Activated T-cell treated with anti-CD3 and anti-CD28 coated beads for 4 hours (primary cell): ENCODE data around the gene FHIT.

Experiments used
- DNase-seq: peaks from one replicate; pipeline ENCODE4 v3.0.0-alpha.2; 2020

Gene FHIT

DNA sequence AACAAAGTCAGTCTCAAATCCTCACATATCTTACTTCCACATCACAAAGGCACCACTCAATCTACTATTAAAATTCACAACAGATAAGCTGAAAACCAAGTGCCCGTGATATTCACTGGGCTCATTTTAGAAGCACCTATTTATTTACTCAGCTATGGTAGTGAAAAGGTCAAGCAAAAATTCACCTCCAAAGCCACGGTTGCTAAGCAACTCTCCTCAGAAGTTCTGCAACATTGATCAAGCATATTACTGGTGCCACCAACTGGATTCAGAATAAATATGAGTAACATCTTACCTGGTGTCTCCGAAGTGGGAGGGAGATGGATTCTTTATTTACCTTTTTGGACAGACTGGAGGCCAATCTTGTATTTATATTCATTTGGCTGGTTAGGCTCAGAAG lies 714.8 kb downstream of the FHIT start:
- no peak for DNase-seq

DNA sequence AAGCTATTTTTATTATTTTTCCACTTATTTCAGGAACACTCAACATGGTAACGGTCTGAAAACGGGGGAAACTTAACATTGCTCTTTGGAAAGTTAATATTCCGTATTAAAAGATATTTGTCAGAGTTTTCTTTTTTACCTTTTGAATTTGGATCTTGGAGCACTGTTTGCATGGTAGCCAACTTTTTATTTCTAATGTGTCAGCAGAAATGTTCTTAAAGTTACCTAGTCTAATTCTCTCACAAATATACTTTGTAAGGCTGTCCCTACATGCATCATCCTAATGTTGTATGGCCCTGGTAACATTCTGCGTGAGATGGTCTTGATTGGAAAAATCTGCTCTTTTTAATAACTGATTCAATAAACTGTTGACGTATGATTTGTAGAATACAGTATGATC lies 719.5 kb downstream of the FHIT start:
- no peak for DNase-seq

DNA sequence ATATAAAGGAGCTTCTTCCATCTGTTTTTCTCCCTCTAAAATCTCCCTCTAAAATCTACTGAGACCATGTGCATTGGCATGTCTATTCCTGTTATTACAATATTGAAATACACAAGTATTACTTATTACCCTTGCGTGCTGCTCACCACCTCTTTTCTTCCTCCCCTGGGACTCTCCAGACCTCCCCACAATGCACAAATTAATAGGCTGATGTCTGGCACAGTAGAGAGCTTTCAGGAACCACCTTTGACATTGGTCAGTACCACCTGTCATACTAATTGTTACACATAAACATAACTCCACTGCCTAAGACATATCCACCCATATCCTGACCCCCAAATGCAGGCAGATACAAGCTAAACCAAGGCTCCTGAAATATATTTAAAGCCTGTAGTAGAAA lies 722.6 kb downstream of the FHIT start:
- no peak for DNase-seq

DNA sequence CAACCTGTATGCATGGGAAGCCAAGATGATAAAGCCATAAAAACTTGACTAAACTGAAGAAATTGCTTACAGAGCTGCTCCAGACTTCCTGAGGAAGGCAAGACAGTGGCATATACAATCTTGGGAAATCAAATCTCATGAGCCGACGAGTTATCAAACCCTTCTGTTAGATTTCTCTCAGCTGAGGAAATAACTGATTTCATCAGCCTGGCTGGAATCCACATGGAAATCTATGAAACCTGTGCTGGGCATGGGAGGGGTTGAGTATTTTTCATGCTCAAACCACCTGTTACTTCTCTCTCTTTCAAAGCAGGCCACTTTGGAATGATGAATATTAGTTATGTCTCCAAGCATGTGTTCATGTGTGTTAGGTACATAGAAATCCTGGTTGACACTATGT lies 727.7 kb downstream of the FHIT start:
- no peak for DNase-seq

DNA sequence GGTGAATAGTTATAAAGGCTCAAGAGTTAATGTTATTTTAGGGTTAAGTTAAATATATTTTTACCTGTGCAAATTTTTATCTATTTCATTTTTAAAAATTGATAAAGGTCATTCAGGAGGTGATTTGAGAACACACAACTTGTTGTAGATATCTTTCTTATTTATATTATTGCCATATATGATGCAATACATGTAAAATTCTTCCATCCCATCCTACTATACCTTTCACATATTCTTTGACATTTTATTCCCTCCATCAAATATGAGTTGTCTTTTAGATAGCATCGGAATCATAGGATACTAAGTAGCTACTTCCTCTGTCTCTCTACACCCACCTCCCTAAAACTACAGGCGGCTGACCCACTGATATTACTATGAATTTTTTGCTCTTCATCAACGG lies 734.1 kb downstream of the FHIT start:
- DNase-seq: no peak

DNA sequence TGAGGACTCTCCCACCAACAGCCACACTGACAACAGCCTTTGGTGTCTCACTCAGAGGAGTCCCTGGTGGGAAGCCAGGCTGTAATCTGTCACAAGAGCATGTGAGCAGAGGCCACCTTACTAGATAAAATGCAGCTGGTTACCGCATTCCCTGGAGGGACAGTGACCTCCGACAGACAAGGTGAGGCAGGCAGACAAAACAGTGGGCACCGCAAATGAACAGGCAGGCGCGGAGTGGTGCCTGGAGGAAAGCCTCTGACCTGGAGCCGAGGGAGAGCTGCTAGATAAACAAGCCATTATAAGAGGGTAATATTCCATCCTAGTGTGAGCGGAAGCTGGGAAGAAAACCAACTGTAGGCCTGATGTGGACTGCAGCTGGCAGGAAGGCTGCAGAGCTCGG lies 736.4 kb downstream of the FHIT start:
- DNase-seq: no peak

DNA sequence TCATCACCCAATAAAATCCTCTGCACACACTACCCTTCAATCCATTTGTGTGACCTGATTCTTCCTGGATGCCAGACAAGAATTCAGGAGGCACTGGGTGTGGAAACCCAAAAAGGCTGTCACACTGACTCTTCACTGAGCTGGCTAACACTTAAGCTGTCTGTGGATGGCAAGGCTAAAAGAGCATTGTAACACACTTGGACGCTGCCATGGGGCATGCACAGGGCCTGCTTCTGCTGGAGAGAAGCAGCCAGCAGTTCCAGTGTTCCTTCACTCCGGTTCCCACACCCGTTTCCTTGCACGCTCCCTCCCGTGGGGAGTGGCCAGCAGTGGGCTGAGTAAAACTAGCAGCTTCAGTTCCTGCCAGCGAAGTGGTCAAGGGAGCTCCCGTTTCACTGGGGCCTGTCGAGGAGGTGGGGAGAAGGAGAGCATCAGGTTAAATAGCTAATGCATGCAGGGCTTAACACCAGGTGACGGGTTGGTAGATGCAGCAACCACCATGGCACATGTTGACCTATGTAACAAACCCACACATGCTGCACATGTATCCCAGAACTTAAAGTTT lies 737.1 kb downstream of the FHIT start:
- no peak for DNase-seq

DNA sequence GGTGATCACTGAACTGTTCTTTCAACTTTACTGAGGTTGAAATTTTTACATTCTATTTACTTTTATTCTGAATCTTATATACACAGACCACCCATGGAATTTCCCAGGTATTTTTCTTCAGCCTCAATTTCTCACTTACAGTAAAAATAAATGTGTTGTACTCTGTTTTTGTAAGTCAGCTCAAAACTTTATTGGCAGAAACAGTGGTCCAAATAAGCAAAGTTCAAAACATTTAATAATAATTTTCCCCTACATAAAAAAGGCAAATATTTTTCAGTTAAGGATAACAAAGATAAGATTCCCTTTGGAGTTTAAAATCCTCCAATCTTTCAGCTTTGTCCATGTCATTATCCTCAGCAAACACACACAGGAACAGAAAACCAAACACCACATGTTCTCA lies 738.0 kb downstream of the FHIT start:
- DNase-seq: no peak

DNA sequence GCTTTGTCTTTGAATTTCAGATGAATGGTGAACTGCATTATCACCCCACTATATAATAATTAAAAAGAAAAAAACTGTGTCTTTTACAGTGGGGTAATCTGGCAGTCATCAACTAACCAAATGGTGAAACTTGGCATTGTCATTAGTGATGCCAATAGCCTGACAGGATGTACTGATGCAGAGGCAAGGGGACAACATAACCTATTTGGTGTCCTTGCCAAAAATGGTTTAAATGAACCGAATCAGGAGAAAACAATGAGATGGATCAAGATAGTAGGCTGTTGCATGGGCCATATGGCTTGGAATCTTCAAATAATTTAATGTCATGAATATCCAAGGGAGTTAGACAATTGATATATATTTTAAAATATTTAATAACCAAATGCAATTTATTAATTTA lies 738.7 kb downstream of the FHIT start:
- DNase-seq: no peak

DNA sequence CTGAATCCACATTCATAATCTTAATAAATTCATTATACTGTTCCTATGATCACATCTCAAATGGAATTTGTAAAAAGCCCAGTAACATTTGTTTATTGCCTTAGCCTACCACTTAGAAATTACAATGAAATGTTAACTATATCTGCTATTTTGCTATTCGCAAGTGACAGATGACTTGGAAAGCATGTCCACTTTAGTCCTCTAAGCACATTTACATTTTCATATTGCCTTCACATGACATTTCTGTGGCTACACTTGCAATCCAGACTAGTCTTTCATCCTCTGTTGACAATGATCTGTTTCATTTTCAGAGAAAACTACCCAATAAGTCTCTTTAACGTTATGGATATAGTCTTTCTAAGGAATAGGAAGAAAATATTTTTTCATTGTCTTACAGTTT lies 741.8 kb downstream of the FHIT start:
- no peak for DNase-seq

DNA sequence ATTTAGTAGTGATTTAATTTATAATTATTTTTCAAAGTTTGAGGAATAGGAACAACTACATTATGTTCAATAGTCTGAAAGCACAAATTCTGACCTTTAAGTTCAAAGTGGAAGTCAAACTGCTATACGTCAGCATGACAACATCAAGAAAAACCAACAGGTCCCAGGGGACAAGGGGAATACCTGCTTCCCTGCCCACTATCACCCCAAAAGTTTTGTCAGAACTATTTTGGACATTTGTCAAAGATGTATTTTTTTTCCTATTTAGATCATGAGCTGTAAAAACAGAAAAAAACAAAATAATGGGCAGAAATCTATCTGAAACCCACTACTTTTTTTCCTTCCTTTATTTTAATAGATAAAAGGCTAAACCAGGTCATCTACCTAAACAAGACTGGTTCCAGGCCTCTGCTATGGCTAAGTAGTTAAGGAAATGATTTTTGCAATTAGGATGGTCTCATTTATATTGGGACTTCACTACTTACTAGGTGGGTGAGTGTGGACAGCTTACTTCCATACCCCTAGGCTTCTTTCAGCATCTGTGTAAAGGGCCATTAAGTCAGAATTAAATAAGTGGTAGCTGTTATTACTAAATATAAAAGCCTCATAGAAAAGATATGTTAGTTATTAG lies 746.3 kb downstream of the FHIT start:
- no peak for DNase-seq

DNA sequence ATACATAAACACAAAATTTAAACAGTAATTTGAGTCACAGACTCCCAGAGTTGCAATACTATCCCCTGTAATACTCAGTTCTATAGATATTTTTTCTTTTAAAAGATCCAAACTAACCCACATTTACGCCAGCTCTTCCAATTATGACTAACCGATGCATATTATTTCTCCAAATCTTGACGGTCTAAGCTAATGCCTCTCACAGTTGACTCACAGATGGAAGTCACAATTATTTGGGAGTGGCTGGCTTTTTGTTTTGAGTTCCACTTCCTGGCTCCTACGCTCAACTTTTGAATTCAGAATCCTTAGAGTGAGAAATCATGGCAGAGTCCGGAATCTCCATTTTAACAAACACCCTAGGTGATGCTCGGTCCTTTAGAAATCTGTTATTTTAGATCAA lies 749.9 kb downstream of the FHIT start:
- DNase-seq: no peak

DNA sequence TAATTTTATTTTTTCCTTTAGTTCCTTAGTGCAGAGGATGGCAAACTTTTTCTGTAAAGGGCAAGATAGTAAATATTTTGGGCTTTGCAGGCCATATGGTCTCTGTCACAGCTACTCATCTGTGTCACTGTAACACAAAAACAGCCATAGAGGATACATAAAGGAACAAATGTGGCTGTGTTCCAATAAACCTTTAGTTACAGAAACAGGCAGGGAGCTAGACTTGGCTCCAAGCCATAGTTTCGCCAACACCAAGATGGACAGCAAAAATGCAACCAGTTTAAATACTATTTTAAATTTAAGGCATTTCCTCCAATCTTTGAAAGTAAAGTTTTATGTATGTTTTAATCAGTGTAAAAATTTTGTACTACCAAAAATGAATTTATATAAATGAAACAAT lies 753.4 kb downstream of the FHIT start:
- no peak for DNase-seq

DNA sequence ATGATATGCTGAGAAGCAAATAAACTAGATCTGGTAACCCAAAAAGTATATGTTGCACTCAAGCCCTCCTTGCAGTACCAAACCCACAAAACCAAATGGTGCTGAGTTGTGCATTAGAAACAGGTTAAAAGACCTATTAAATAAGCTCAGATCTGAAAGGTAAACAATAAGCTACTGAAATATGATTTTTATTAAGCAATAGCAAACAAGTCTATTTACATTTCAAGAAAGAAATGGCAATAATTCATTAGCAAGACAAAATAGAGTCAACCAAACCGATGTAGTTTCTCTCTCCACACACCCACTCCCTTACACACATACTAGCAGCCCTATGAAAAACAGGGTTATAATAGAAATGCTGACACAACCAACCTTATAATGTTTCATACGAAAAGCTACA lies 760.3 kb downstream of the FHIT start:
- no peak for DNase-seq

DNA sequence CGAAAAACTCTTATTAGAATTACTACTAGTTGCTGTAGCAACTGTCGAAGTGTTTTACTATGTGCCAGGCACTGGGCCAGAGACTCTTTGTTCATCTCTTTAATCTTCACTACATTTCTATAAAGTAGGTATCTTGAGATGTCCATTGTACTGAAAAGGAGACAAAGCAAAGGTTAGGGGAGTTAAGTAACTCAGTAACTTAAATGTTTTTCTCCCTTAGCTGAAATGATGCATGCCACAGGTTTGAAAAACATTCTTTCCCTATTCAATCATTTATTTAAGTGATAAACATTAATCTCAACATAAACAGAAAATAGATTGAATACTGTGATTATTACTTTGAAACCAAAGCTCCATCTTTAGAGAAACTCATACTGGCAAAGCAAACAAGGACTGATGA lies 776.2 kb downstream of the FHIT start:
- no peak for DNase-seq

DNA sequence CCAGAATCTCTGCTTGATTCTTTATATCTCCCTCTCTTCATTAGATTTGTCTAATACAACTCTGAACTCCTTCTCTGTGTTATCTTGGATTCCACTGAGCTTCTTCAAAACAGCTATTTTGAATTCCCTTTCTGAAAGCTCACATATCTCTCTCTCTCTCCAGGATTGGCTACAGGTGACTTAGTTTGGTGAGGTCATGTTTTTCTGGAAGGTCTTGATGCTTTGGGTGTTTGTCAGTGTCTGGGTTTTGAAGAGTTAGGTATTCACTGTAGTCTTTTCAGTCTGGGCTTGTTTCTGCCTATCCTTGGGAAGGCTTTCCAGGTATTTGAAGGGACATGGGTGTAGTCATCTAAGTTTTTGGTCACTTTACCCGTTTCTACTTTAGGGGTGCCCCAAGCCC lies 781.8 kb downstream of the FHIT start:
- DNase-seq: no peak

DNA sequence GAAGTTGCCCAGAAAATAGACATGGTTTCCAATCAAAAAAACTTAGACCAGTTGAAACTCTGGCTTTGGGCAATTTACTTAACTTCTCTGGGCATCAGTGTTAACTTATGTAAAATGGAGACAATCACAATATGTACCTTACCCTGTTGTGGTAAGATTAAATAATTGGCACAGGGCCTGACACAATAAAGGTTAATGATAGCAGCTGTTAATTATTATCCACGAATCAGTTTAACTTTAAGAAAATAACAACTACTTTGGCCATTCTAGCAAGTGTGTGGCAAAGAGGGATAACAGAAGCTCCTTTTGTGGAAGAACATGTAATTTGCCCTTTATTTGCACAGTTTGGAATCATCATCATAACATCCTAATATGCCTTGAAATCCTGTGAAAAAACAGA lies 787.6 kb downstream of the FHIT start:
- no peak for DNase-seq

DNA sequence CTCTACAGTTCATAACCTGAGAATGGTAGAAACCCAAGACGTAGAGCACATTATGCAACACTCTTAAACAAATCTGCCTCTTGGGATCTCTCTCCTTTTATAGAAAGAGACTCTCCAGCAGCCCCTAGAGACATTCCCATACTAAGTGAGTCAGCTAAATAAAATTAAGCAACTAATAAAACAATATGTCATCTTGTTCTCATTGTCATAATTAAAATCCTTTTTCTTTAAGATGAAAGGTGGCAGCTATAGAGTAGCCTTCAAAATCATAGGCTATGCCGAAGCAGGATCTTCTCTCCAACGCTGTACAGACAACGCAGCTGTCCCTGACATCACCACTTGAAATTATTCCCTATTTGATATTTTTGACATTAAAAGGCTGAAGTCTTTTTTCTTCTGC lies 790.0 kb downstream of the FHIT start:
- DNase-seq: no peak

DNA sequence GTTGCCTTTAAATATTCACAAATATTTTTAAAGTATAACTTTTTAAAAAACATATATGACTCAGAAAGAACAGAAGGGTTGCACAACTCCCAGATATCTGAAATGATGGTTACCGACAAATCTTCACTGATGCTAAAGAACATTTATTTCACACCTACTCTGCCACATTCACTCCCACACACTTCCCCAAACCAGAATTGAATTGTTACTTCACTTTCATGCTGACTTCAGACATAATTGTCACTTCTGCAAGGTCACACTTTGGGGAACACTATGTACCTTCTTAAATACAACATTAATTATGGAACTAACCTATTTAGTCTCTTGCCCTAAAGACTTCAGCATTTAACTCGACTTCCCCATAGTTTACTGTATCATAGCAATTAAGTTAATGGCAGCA lies 795.1 kb downstream of the FHIT start:
- DNase-seq: no peak

DNA sequence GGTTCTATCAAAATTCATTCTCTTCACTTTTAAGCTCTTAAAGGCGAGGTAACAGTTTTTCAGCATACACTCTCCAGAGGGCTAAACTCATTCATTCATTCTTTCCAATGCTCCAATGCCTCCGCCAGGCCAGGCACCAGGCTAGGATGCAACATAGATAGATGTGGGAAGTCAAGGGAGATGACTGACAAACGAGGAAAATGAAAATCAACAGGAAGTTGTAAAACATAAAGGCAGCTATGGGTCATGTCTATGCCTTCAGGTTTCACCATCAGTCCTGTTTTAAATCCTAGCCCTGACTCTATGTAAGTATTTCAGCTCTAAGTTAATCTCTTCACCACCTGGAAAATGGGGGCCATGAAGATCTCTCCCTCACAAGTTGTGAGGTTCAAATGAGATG lies 797.9 kb downstream of the FHIT start:
- DNase-seq: no peak

DNA sequence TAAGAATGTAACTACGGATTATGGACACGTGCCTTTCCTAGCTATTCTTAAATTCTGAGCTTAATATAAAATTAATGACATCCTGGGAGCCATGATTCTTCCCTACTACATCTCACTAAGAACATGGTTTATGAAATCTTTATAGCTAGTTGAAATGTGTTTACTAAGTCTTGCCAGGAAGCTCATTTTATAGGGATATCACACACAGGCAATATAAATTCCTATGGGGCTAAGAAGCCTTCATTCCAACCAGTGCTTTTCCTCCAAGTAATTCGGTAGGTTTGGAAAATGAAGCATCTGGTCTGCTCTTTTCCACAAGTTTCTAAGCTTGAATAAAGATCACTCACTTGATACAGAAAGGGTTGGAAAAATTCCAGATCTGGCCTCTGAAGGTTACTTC lies 802.6 kb downstream of the FHIT start:
- no peak for DNase-seq

DNA sequence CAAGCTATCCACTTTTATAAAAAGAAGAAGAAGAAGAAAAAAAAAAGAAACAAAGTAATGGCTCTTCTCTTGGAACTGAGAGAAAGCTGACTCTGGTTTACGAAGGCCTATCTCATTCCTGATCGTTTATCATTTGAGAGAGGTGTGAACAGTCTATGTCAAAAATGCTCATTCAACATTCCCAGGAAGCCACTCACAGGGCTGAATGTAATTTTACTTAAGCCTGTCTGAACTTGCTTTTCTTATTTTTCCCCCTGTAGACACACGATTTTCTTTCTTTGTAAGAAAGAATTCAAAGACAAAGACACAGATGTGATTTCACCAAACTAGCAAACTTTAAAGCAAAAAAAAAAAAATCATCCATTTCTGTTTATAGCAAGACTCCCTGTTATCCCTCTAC lies 805.8 kb downstream of the FHIT start:
- DNase-seq: no peak

DNA sequence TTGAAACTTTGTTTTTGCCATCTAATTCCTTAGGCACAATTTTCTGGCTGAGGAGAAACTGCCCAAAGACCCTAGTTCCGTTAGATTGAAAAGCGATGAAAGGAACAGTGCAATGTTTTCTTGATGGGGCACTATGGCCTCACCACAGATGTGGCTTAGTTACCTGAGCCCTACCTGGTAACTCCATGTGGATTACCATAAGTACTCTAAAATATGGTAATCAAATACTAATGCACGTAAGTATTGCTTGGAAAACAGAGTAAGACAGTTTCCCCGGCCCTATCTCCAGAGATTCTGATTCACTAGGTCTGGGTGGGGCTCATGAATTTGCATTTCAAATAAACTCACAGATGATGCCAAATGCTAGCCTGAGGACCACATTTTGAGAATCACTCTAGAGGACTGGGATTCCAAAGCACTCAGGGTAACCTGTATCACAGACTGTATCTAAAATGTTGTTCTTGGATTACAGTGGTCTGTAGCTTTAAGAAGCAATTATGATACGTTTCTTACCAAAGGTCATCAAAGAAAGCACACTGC lies 806.3 kb downstream of the FHIT start:
- no peak for DNase-seq

DNA sequence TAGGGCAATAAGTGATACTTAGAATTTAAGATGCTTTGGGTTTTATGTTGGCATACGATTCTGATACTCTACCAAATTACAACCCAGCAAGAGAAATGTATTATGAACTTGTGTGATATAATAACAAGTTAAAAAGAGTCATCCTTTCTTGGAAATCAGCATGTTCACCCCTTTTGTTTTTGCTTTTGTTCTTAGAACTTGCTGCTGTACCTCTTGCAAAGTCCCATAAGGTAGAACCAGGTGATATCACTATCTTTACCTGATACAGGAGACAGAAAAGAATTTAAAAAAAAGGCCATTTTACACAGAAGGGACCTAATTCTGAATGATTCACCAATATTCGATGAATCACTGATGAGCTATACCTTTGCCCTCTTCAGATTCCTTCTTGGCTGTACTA lies 810.4 kb downstream of the FHIT start:
- DNase-seq: no peak

DNA sequence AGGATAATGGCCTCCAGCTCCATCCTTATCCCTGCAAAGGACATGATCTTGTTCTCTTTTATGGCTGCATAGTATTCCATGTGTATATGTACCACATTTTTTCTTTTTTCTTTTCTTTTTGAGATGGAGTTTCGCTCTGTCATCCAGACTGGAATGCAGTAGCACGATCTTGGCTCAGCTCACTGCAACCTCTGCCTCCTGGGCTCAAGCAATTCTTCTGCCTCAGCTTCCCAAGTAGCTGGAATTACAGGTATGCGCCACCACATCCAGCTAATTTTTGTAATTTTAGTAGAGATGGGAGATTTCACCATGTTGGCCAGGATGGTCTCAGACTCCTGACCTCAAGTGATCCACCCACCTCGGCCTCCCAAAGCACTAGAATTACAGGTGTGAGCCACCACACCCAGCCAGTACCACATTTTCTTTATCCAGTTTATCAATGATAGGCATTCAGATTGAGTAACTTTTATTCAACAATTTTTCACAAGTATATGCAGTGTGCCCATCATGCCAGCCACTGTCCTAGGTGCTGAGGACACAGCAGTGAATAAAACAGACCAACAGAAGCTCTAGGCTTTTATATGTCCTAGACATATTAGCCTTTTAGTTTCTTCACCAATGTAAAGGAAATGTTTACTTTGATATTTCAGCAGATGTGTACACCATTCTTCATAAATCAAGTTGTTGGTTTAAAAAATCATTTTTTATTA lies 815.2 kb downstream of the FHIT start:
- DNase-seq: no peak
